HG02885 (cell line): ENCODE data around the gene ERO1A.
A peak's percentile ranks its signal among the peaks of the same experiment; 100 is the strongest.

Experiments
- ATAC-seq: cut with Tn5 transposase; IDR thresholded peaks from one replicate; pipeline ENCODE4 v1.9.1; 2021; ENCODE audit warnings: mild to moderate bottlenecking; ENCODE audit not compliant: unreplicated experiment, poor library complexity

ERO1A gene

DNA sequence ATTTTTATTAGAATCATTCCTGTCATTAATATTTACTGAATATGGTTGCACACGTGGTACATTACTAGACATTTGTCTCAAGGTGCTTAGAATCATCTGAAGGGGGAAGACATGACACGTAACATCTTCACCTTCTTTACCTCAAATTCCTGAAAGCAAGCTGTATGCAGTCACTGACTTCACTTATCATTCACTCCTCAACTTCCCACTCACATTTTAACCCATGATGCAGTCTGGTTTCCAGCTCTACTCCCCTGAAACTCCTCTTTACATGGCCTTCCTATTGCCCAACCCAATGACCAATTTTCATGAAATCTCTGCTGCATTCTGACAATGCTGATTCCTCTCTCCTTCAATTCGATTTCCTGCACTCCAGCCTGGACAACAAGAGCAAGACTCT is 5.9 kb upstream of the ERO1A start:
- ATAC-seq, result no peak

DNA sequence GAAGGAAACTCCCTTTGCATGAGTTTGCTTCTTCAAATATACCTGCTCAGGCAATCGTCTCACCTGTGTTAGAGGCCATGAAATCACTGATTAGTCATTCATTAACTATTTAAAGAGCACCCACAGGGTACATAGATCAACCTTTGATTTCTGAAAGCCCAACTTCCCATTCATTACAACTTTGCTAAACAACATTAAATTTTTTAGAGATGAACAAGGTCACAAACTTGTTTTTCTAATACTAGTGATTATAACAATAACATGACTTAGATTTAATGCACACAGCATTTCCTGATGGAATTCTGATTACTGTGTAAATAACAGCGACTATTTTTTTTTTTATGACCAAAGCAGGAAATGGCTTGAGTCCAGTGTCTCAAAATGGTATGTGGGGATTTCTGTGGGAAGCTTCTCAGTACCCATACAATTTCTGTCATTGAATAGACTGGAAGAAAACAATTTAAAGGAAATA is 5.4 kb upstream of the ERO1A start:
- ATAC-seq, result no peak

DNA sequence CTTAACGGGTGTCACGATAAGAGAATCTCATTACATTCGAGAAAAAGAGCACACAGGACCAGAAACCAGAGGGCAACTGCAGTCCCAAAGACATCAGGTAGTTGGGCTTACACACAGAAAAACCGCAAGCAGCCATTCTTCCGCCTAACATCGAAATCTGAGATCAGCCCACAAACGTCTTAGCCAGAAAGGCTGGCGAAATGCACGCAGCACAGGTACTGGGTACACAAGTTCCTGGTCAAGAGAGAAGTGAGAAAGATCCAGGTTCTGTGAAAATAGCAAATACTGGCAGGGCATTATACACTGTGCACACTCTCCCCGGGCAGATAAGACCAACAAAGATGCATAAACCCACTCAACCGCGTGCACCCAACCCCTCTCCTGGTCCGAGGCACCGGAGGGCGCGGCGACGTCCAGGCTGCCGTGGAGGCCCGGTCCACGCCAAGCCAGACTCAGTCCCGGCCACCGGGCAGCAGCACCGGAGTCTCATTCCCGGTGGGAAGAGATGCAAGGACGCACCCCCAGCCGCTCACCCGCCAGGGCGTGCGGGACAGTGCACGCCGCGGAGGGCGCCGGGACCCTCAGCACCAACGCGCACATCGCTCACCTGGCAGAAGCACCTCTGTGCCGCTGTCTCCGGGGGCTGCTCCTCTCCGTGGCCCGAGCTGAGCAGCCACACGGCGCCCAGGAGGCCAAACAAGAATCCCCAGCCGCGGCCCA is 437 bp downstream of the ERO1A start:
- peak; percentile 52 for ATAC-seq

DNA sequence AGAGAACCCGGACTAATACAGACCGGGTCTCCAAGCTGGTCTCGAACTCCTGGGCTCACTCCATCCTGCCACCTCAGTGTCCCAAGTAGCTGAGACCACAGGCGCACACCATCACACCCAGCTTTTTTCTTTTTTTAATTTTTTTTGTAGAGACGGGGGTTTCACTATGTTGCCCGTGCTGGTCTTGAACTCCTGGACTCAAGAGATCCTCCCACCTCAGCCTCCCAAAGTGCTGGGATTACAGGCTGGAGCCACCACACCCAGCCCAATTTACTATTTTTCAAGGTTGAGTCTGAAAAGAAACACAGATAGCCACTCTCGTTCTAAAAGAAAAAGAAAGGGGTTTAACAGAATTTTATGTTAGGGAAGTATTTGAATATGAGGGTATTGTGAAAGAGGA is 1.8 kb downstream of the ERO1A start:
- no peak for ATAC-seq

DNA sequence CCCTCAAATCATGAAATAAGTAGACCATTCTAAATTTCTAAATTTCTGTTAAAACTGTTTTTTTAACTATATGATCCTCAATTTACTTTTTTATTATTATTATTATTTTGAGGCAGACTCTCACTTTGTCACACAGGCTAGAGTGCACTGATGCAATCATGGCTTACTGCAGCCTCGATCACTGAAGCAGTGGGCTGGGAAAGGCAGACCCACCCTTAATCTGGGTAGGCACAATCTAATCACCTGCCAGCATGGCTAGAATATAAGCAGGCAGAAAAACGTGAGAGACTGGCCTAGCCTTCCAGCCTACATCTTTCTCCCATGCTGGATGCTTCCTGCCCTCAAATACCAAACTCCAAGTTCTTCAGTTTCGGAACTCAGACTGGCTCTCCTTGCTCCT is 2.3 kb downstream of the ERO1A start:
- ATAC-seq, result no peak

DNA sequence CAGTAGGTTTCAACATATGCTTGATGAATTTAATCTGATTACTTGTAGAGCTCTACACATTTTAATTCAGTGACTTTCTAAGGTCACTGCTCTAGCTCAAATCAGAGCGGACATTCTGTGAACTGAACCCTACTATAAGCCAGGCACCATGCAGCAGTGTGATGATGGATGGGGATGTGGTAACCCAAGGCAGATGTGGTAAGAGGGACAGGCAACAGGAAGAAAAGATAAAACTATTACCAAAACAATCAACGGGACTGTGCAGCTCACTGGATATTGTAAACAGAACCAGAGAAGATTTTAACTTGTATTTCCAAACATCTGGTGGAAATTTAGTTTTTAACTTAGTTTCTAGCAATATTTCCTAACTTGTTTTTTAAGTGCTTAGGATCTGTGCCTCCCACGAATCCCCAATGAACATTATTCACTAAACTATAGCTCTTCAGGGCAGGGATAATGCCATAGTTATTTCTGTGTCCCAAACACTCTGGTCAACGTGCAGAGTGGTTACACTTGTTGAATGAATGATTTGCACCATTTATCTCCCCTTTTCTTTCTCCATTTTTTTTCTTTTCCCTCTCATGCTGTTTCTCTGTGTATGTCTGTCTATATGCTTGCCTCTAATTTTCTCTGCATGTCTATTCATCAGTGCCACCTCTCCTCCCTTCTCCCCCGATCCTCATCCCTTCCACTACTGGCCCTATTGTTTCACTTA is 3.0 kb downstream of the ERO1A start:
- ATAC-seq, result no peak

DNA sequence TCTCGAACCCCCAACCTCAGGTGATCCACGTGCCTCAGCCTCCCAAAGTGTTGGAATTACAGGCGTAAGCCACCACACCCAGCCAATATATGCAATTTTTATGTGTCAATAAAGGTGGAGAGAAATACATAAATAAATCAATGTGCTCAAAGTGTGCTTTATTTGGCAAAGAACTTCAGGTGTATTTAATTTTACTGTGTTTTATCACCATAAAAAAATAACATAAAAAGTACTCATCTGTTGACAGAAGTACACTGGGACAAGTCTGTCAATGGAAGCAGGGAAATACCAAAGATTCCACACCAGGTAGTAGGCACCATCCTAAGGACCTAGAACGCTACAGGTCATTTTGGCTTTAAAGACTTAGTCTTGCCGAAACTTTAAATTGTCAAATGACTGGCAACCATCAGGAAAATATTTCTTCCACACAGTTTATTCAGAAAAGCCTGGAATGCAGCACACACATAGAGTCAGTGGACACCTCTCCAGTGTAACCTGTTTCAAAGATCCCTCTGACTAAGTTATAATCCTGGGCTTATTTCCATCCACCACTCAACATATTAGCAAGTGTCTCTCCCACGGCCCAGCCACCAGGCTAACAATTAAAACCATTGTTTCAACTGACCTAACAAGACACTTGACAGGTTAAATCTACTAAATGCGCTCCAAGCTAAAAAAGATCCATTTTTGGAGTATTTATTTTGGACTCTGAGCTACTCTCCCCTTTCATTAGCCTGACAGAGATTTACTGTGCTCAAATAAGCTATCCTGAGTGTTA is 4.2 kb downstream of the ERO1A start:
- no peak for ATAC-seq

DNA sequence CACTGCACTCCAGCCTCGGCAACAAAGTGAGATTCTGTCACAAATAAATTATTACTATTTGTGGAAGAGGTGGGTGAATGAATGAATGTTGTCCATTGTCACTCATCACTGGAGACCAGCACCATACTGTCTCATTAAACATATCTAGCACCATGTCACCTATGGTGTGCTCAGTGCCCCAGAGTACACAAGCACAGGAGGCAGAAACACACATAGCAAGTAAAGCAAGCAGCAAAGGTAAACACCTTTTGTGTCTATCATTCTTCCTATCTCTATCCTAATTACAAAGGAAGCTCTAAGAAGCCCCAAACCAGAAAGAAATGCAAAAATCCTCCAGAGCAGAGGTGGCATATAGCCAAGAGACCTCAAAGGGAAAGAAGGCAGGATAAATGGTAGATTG is 9.2 kb downstream of the ERO1A start:
- no peak for ATAC-seq

DNA sequence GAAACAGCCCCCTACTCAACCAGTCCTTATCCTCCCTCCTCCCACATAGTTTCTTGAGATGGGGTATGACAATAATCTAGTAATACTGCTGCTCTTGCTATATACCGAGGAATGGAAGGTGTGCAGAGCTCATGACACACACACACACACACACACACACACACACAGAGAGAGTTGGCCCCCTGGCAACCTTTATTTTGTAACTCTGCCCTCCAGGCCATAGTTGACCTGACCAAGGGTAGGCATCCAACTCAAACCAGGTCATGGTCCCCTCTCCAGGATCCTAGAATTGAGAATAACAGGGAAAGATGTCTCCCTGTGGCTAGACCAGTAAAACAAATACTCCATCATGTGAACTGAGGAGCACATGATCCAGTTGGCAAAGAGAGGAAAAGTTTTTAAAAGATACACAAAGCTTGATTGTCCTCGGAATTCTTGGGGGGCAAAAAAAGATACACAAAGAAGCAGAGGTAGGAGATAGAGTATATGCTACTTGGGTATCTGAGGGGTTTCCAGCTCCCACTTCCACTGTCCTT is 11.3 kb downstream of the ERO1A start:
- ATAC-seq, result no peak

DNA sequence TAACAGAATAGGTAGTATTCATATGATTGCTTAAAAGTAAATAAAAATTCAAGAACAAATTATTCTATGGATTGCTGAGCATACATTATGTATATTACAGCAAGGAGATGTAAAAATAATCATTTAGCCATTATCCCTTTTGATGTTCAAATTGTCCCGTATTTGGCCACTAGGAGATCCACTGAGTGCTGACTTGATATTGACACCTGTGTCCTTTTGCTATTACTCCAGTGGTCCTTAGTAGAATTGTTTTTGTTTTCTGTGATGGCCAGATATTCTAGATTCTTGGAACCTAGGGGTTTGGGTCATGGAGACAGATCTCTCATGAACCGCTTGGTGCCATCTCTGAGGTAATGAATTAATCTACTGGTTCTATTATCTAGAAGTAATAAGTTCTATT is 16.8 kb downstream of the ERO1A start:
- no peak for ATAC-seq

DNA sequence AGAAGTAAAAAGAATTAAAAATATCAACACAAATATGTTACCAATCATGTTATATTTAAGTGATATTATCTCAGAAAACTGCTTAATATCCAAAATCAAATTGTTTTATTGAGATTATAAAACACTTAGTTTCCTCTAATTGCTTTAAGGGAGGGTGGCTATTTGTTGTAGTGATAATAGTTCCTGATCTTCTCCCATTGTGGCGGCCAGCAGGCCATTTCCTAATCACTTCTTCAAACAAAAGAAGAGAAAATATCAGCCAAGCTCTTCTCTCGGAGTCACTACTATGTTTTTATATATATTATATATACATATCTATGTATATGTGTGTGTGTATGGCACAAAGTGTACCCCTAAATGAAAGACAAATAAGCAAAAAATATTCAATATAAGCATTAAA is 31.5 kb downstream of the ERO1A start:
- ATAC-seq, result no peak

DNA sequence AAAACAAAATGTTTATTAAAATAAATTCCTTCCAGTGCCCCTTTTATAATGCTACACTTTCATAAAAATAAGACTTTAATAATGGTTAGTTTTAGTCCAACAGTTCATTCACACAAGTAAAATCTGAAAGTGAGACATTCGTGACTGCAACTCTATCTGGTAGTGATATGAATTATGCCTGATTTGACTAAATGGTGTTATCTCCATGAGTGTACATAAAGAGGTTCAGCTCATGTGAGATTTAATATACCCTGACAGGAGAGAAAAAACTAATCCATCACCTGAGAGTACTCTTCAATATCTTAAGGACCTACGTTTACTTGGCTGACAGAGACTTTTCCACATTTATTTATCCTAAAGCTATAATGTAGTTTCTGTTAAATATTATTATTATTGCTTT is 34.0 kb downstream of the ERO1A start:
- no peak for ATAC-seq

DNA sequence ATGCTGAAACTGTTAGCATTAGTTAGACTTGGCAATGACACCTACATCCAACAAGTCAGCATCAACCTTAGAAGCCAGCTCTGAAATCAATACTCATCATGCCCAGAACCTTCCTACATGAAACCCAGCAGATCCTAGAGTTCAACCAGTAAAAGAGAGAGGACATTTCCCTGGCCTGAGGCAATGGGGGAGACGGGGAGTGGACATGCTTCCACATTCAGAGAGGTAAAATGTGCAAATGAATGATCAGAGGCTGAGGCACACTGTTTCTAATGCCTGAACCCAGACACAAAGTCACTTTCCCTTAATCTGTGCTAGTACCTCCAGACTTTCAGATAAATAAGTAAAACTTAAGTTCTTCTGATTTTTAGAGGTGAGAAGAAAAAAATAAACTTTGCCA is 34.5 kb downstream of the ERO1A start:
- no peak for ATAC-seq

DNA sequence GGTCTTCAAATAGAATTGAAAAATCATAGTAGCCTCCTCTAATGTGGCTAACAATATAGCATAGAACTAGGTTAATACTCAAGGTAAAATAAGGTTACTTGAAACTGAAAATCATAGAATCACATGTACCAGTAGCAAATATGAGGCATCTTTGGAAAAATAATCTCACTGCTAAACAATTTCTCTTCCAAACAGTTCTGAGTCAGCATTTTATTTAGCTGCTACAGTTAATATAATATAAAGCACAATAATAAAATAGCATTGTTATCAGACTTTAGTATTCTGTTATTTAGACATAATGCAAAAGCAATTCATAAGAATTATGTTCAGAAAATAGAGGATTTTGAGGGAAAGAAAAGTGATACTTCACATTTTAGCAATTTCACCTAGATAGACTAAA is 35.0 kb downstream of the ERO1A start:
- no peak for ATAC-seq

DNA sequence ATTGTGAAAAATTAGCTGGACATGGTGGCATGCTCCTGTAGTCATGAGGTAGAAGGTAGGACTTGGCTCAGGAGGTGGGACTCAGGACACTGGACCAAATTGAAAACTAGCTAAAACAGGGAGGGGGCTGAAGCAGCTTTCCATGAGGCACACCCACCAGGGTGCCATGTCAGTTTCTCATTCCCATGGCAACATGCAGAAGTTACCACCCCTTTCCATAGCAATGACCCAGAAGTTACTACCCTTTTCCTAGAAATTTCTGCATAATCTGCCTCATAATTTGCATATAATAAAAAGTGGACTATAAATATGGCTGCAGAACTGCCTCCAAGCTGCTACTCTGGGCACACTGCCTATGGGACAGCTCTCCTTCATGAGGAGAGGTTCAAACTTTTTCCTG is 38.5 kb downstream of the ERO1A start:
- no peak for ATAC-seq

DNA sequence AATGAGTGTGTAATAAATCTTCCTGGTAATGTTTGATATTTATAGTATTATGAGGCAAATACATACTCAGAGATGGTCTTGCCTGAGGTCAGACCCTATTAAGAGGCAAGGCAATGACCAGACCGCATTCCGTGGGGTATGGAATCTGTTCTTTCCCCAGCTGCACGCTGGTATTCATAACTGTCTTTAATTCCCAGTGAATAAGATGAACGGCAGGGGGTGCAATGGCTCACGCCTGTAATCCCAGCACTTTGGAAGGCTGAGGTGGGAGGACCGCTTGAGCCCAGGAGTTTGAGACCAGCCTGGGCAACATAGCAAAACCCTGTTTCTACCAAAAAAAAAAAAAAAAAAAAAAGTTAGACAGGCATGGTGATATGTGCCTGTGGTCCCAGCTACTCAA is 44.6 kb downstream of the ERO1A start:
- ATAC-seq, result no peak

DNA sequence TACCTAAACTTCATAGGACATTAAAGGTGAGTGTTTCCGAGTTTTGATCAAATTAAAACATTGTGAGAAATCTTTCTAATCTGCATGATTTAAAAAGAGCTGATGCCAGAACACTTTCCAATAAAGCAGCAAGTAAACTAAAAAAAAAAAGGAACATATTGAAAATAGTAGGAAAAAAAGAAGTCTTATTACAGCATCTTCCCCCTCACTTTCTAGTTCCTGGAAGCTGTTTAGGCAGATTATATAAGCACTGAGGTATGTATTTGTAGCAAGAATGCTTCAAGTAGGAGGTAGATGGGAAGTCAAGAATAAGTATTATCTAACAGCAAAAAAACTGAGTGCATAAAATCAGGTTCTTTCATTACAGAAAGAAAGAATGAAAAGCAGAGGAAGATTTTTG is 45.8 kb downstream of the ERO1A start:
- ATAC-seq, result no peak

DNA sequence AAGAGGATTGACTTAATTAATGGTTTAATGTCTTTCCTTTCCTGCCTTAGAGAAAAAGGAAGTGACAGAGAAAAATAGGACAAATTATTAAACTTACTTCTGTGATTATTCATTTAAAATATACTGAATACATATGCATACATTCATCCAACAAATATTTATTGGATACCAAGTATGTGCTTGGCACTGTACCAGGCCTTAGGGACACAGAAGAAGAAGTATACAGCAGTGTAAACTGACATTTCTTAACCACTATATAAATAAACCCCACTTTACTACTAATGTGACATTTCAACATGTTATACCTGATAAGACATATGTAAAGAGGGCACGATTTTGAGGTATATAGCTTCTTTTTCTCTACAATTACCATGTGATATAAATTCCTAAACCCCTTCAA is 53.6 kb downstream of the ERO1A start:
- no peak for ATAC-seq

DNA sequence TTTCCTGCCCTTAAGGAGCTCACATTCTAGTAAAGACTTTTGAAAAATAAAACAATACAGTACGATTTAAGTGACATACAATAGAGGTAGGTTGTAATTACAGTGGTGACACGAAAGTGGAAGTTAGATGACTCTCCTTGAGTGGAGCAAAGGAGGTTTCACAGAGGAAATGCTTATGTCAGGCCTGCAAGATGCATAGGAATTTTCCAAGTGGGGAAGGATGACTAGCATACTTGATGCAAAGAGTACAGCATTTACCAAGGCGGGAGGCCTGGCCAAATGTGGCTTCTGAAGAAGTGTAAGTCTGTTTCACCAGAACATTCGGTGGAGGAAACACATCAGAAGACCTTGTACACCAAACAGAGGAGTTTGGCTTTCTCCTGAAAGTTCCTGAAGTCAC is 55.2 kb downstream of the ERO1A start:
- no peak for ATAC-seq

DNA sequence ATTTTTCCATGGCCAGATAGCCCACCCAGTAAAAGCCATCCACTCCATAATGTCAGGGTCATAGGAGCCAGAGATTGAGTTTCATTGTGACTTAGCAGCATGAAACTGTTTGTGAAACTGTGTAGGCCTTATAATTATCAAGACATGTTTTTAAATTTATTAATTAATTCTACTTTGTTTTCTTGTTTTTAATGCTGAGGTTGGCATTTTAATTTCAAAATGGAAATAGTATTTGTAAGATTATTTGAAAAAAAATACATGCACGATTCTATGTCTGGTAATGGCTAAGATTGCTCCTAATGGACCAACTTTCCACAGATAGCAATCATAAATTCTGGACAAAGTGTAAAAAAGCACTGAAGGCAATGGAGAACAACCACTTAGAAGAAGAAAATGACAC is 75.7 kb downstream of the ERO1A start:
- ATAC-seq, result no peak

DNA sequence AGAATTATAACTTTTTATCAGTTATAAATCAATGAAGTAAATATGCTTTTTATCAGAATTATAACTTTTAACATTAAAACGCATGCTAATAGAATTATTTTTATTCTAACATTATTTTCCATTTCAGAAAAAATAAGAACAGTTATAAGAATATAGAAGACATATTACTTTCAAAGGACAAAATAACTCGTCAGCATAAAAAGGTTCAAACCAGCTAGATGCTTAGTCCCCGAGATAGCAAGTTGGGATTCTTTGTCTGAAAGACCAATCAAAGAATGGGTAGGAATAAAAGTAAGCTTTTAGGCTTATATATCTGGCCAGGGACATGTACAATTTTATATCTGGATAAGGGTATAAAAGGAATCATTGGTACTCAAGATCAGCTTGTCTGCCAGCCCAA is 76.8 kb downstream of the ERO1A start:
- no peak for ATAC-seq
